ENCODE data around the gene BTG1.
"Not testable (repeated sequence)": the region's sequence is repeated elsewhere in the genome, so short reads cannot be mapped to it uniquely, and the experiment has no call there.

BTG1 gene

GRCh38 chr12:92102606-92103005 is 43.0 kb downstream of the BTG1 start:
- no peak for DNase-seq (ENCODE audit: low spot score)
- TF ChIP-seq CTCF (IDR thresholded peaks at IDR 0.05; ENCODE audit: extremely low read depth, missing control alignments) = no peak

- no peak for TF ChIP-seq CTCF (IDR thresholded peaks at IDR 0.05; ENCODE audit: extremely low read depth, missing control alignments)
Observed at GRCh38 chr12:92098594-92099380, 46.9 kb downstream of the BTG1 start.

GRCh38 chr12:92096346-92097136 is 49.1 kb downstream of the BTG1 start:
- DNase-seq (ENCODE audit: low spot score) = no peak
- TF ChIP-seq CTCF (IDR thresholded peaks at IDR 0.05; ENCODE audit: extremely low read depth, missing control alignments) = no peak

More at GRCh38 chr12:92098594-92099380, 46.9 kb downstream of the BTG1 start:
- no peak for DNase-seq (ENCODE audit: low spot score)

GRCh38 chr12:92094751-92095161 is 50.9 kb downstream of the BTG1 start:
- no peak for TF ChIP-seq CTCF (IDR thresholded peaks at IDR 0.05; ENCODE audit: extremely low read depth, missing control alignments)
- no peak for DNase-seq (ENCODE audit: low spot score)

- DNase-seq (ENCODE audit: low spot score) = not testable (repeated sequence)
Observed at GRCh38 chr12:92094301-92094700, 51.3 kb downstream of the BTG1 start.
